Motor neuron (in vitro differentiated cells): ENCODE data around the gene BPIFB6. TPM values are rescaled to one million over a fixed set of nuclear protein-coding genes. Genes with fewer than 3 reads are reported as not detected.

Source experiments
- ATAC-seq, 8 experiments: fragments of 200-7000 bp; cut with Tn5 transposase; replicated peaks in 6 of 8; 2 replicates each; pipeline ENCODE4 v1.8.0; 2021; ENCODE audit warnings: mild to moderate bottlenecking in 8 of 8, moderate library complexity in 8 of 8
- H3K27ac ChIP-seq, 2 donors: fragments of 250-450 bp; sonication (Bioruptor Pico); 2 replicates each; pipeline ENCODE4 v1.9.0; 2021; ENCODE audit warnings: antibody characterized with exemption in 2 of 2, mild to moderate bottlenecking in 2 of 2, moderate library complexity in 1 of 2
- H3K4me1 ChIP-seq, 2 donors: fragments of 250-450 bp; sonication (Bioruptor Pico); replicated peaks in 1 of 2; 2 replicates each; pipeline ENCODE4 v1.6.1; 2021; ENCODE audit warnings: antibody characterized with exemption in 2 of 2, mild to moderate bottlenecking in 2 of 2, moderate library complexity in 1 of 2
- H3K4me3 ChIP-seq, 5 donors: fragments of 250-450 bp; sonication (Bioruptor Pico); 2 replicates each; pipeline ENCODE4 v1.9.0; 2021; ENCODE audit warnings: antibody characterized with exemption in 5 of 5, mild to moderate bottlenecking in 5 of 5, moderate library complexity in 4 of 5
- WGBS, 10 experiments: fragments of 450-650 bp; shearing (Covaris generic); methylation state at CpG; one replicate each; pipeline ENCODE4 v1.0.0; 2022; 5-methylcytosine and 5-hydroxymethylcytosine counted together
- in situ Hi-C, 9 experiments: fragments of 400-800 bp; cut with MboI; loops; one replicate each; pipeline ENCODE4 v1.15.0; 2021; ENCODE audit warnings: low sequenced_read_pairs in 9 of 9, low pct_unique_long_range_greater_than_20kb in 2 of 9; ENCODE audit not compliant: unreplicated experiment in 9 of 9
- total RNA-seq, 8 experiments: library from RNA; unstranded; fragments of 300-600 nt; gene quantifications; 2 replicates each; pipeline versions ENCODE4 v1.2.3 to v1.2.4, GENCODE V29; 2022

BPIFB6 gene
- total RNA-seq, 8 experiments from 2014 or later, result not detected

GRCh38 chr20:33015700-33016580 lies 15.5 kb upstream of the BPIFB6 start:
- in situ Hi-C loops, result no loop called here
- no peak for ATAC-seq
- 0 to 80% (median 51%) methylated on average over 1 to 4 of the region's 15 CpGs; no CpG with 5 or more reads in 4 of the 10 experiments for WGBS, 10 experiments
- Histone ChIP-seq H3K27ac (no peak overlapping the region), H3K4me1 (peaks cover 0 to 8% of the 10 kb centered on the region in 2 donors), H3K4me3 (no peak overlapping the region)

GRCh38 chr20:33016581-33017109 lies 14.8 kb upstream of the BPIFB6 start:
- Histone ChIP-seq H3K4me3 (no peak overlapping the region), H3K27ac (no peak overlapping the region), H3K4me1 (peaks cover 0 to 8% of the 10 kb centered on the region in 2 donors)
- 0 to 62% (median 38%) methylated on average over 2 to 5 of the region's 7 CpGs; no CpG with 5 or more reads in 6 of the 10 experiments for WGBS, 10 experiments
- ATAC-seq, result no peak
- in situ Hi-C loops, result no loop called here

GRCh38 chr20:33017542-33017941 lies 13.9 kb upstream of the BPIFB6 start:
- Histone ChIP-seq H3K4me1 (peaks cover 0 to 8% of the 10 kb centered on the region in 2 donors), H3K27ac (no peak overlapping the region), H3K4me3 (no peak overlapping the region)
- 53 to 100% (median 73%) methylated on average over 1 to 7 of the region's 7 CpGs; no CpG with 5 or more reads in 4 of the 10 experiments for WGBS, 10 experiments
- in situ Hi-C loops, result no loop called here
- no peak for ATAC-seq

- H3K4me1 ChIP-seq, result peaks cover 0 to 8% of the 10 kb centered on the region in 2 donors
- in situ Hi-C loops, result no loop called here
- ATAC-seq, result no peak
- no peak overlapping the region for H3K27ac ChIP-seq
- no peak overlapping the region for H3K4me3 ChIP-seq
- WGBS, 10 experiments, result 0 to 60% (median 34%) methylated on average over 1 to 8 of the region's 14 CpGs; no CpG with 5 or more reads in 4 of the 10 experiments
Observed at GRCh38 chr20:33018169-33018931, 13.1 kb upstream of the BPIFB6 start.

- H3K27ac ChIP-seq, result no peak overlapping the region
- 24 to 81% (median 70%) methylated on average over 1 to 6 of the region's 23 CpGs; no CpG with 5 or more reads in 3 of the 10 experiments for WGBS, 10 experiments
- H3K4me3 ChIP-seq, result no peak overlapping the region
- in situ Hi-C loops, result no loop called here
- H3K4me1 ChIP-seq, result peaks cover 0 to 5% of the 10 kb centered on the region in 2 donors
- ATAC-seq, result no peak
Observed at GRCh38 chr20:33019465-33020277, 11.8 kb upstream of the BPIFB6 start.

GRCh38 chr20:33020278-33021161 lies 10.9 kb upstream of the BPIFB6 start:
- 0 to 84% (median 58%) methylated on average over 1 to 6 of the region's 18 CpGs; no CpG with 5 or more reads in 6 of the 10 experiments for WGBS, 10 experiments
- in situ Hi-C loops, result no loop called here
- Histone ChIP-seq H3K27ac (no peak overlapping the region), H3K4me3 (no peak overlapping the region), H3K4me1 (no peaks in the 10 kb centered on the region)
- no peak for ATAC-seq

GRCh38 chr20:33021879-33022278 lies 9.6 kb upstream of the BPIFB6 start:
- Histone ChIP-seq H3K27ac (no peak overlapping the region), H3K4me3 (no peak overlapping the region), H3K4me1 (no peaks in the 10 kb centered on the region)
- 0 to 100% (median 62%) methylated on average over 1 to 3 of the region's 3 CpGs; no CpG with 5 or more reads in 4 of the 10 experiments for WGBS, 10 experiments
- in situ Hi-C loops, result no loop called here
- no peak for ATAC-seq

- no peak overlapping the region for H3K27ac ChIP-seq
- WGBS, 10 experiments, result 27 to 71% methylated on average over 3 to 4 of the region's 4 CpGs; no CpG with 5 or more reads in 8 of the 10 experiments
- H3K4me1 ChIP-seq, result no peaks in the 10 kb centered on the region
- no peak for ATAC-seq
- in situ Hi-C loops, result no loop called here
- no peak overlapping the region for H3K4me3 ChIP-seq
Observed at GRCh38 chr20:33022289-33022688, 9.2 kb upstream of the BPIFB6 start.

- Histone ChIP-seq H3K4me1 (no peaks in the 10 kb centered on the region), H3K4me3 (no peak overlapping the region), H3K27ac (no peak overlapping the region)
- ATAC-seq, result no peak
- in situ Hi-C loops, result no loop called here
- WGBS, 10 experiments, result 0 to 100% (median 60%) methylated on average over 1 to 4 of the region's 7 CpGs; no CpG with 5 or more reads in 3 of the 10 experiments
Observed at GRCh38 chr20:33022694-33023438, 8.6 kb upstream of the BPIFB6 start.

GRCh38 chr20:33023439-33024242 lies 7.8 kb upstream of the BPIFB6 start:
- ATAC-seq, result peak in 1 of 8 experiments; percentile 34
- 10 to 67% (median 56%) methylated on average over 1 to 2 of the region's 6 CpGs; no CpG with 5 or more reads in 7 of the 10 experiments for WGBS, 10 experiments
- Histone ChIP-seq H3K27ac (no peak overlapping the region), H3K4me1 (no peaks in the 10 kb centered on the region), H3K4me3 (no peak overlapping the region)
- in situ Hi-C loops, result no loop called here

GRCh38 chr20:33024243-33024560 lies 7.2 kb upstream of the BPIFB6 start:
- ATAC-seq, result no peak
- no peak overlapping the region for H3K4me3 ChIP-seq
- 17 to 80% (median 71%) methylated on average over 1 of the region's 1 CpG; no CpG with 5 or more reads in 5 of the 10 experiments for WGBS, 10 experiments
- H3K27ac ChIP-seq, result no peak overlapping the region
- H3K4me1 ChIP-seq, result no peaks in the 10 kb centered on the region
- in situ Hi-C loops, result no loop called here
